Suprapubic skin (tissue), 4 donors: ENCODE data around the gene ATP1A3.

Source experiments
- EP300 ChIP-seq: sonication (generic); formaldehyde crosslinking; IDR thresholded peaks from one replicate; pipeline ENCODE4 v1.6.1; 2017; ENCODE audit warnings: antibody characterized with exemption
- POLR2AphosphoS5 ChIP-seq, 3 donors: sonication (generic); formaldehyde crosslinking; IDR thresholded peaks; one replicate each; pipeline ENCODE4 v1.6.1; 2017; ENCODE audit warnings: antibody characterized with exemption in 3 of 3
- TF ChIP-seq, protein P1 (sequence below), 2 donors: fragments of 200-600 bp in 1 of 2; fragments of 450-650 bp in 1 of 2; sonication (generic) in 1 of 2; IDR thresholded peaks; one replicate each; pipeline ENCODE4 v1.5.1; 2016 to 2019; ENCODE audit warnings: antibody characterized with exemption in 2 of 2, mild to moderate bottlenecking in 1 of 2, moderate library complexity in 1 of 2

DNA sequence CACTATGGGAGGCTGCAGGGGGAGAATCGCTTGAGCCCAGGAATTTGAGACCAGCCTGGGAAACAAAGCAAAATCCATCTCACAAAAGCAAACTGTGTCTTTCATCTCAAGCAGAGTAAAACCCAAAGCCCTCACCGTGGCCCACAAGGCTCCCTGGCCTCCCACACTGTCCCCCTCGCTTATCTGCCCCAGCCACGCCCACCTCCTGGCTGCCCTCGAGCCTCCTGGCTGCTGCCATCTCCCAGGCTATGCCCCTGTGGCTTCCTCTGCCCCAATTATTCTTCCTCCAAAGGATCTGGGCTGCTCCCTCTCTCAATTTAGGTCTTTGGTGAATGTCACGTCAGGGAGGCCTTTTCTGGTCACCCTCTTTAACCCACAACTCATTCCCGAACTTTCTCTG is 38.5 kb downstream of the ATP1A3 start:
- TF ChIP-seq, protein P1, sequence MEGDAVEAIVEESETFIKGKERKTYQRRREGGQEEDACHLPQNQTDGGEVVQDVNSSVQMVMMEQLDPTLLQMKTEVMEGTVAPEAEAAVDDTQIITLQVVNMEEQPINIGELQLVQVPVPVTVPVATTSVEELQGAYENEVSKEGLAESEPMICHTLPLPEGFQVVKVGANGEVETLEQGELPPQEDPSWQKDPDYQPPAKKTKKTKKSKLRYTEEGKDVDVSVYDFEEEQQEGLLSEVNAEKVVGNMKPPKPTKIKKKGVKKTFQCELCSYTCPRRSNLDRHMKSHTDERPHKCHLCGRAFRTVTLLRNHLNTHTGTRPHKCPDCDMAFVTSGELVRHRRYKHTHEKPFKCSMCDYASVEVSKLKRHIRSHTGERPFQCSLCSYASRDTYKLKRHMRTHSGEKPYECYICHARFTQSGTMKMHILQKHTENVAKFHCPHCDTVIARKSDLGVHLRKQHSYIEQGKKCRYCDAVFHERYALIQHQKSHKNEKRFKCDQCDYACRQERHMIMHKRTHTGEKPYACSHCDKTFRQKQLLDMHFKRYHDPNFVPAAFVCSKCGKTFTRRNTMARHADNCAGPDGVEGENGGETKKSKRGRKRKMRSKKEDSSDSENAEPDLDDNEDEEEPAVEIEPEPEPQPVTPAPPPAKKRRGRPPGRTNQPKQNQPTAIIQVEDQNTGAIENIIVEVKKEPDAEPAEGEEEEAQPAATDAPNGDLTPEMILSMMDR (IDR thresholded peaks at IDR 0.05), result no peak
- TF ChIP-seq EP300, result no peak
- no peak for TF ChIP-seq POLR2AphosphoS5 (IDR thresholded peaks at IDR 0.05)
